ENCODE results near the gene MAPT.

MAPT gene

DNA sequence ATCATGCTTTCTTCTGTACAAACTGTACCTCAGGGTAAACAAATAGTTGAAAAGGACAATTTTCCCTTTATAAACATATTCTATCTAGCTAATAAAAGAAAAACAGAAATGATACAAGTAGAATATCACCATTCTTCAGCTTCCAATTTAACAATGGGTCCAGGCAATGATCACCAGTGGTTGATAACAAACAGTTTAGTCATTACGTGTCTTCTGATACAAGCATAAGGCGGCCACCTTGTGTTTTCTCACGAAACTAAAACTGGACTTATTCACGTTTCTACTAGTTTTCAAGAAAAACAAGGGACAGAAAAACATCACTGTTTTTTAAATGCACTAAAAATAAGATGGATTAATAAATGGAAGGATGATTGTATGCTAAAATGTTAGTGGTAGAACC lies 163.0 kb downstream of the MAPT start:
- DNase-seq (ENCODE audit: low read depth, low spot score), result no peak
- TF ChIP-seq, protein P1, sequence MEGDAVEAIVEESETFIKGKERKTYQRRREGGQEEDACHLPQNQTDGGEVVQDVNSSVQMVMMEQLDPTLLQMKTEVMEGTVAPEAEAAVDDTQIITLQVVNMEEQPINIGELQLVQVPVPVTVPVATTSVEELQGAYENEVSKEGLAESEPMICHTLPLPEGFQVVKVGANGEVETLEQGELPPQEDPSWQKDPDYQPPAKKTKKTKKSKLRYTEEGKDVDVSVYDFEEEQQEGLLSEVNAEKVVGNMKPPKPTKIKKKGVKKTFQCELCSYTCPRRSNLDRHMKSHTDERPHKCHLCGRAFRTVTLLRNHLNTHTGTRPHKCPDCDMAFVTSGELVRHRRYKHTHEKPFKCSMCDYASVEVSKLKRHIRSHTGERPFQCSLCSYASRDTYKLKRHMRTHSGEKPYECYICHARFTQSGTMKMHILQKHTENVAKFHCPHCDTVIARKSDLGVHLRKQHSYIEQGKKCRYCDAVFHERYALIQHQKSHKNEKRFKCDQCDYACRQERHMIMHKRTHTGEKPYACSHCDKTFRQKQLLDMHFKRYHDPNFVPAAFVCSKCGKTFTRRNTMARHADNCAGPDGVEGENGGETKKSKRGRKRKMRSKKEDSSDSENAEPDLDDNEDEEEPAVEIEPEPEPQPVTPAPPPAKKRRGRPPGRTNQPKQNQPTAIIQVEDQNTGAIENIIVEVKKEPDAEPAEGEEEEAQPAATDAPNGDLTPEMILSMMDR (IDR thresholded peaks at IDR 0.05; ENCODE audit: low read depth, low read length), result no peak
- in situ Hi-C loops (cut with HindIII; ENCODE audit: low sequenced_read_pairs), result no loop called here
- no peak overlapping the region for H3K4me3 ChIP-seq (ENCODE audit: low read depth, low read length)

DNA sequence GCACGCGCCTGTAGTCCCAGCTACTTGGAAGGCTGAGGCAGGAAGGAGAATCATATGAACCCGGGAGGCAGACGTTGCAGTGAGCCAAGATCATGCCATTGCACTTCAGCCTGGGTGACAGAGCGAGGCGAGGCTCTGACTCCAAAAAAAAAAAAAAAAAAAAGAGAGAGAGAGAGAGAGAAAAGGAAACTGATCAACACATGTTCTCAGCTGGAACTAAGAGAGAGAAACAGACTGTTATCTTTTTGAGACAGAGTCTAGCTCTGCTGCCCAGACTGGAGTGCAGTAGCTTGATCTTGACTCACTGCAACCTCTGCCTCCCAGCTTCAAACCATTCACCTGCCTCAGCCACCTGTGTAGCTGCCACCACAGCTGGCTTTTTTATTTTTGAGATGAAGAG lies 165.1 kb downstream of the MAPT start:
- no peak for DNase-seq (ENCODE audit: low read depth, low spot score)
- in situ Hi-C loops (cut with HindIII; ENCODE audit: low sequenced_read_pairs), result no loop called here
- no peak overlapping the region for H3K4me3 ChIP-seq (ENCODE audit: low read depth, low read length)
- TF ChIP-seq, protein P1 (IDR thresholded peaks at IDR 0.05; ENCODE audit: low read depth, low read length), result no peak

DNA sequence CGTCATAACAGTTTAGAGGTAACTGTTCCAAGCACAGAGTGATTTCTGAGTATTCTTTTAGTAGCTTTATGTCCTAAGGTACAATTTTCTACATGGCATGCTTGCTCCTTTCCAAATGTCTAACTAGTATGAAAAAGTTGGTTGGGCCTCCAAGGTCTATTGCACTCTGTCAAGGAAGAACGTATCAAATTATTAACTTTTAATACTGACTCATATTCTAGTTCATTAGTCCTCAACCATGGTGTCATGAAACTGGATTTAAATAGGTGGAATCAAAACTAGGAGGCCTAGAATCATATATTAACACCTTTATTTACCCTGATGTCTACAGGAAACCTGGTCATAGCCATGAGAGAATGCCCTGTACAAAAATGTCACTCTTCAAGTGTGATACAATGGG lies 166.1 kb downstream of the MAPT start:
- TF ChIP-seq, protein P1 (IDR thresholded peaks at IDR 0.05; ENCODE audit: low read depth, low read length), result no peak
- no peak overlapping the region for H3K4me3 ChIP-seq (ENCODE audit: low read depth, low read length)
- in situ Hi-C loops (cut with HindIII; ENCODE audit: low sequenced_read_pairs), result no loop called here
- DNase-seq (ENCODE audit: low read depth, low spot score), result no peak

DNA sequence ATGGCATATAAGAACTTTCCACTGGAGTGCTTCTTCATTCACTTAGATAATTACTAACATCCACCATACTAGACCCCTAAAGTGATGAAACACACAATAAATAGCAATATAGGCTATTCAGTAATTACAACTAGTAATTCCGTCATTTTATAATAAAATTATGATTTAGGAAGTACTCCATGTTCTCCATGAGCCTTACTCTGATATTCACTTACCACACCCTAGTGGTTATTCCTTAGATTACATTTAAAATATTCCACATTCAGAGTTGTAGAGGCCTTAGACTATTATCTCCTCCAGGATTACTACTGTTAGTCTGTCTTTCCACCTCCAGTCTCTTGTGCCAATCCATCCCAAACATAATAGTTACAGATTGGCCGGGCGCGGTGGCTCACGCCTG lies 167.1 kb downstream of the MAPT start:
- no peak overlapping the region for H3K4me3 ChIP-seq (ENCODE audit: low read depth, low read length)
- peak; percentile 23 for DNase-seq (ENCODE audit: low read depth, low spot score)
- TF ChIP-seq, protein P1 (IDR thresholded peaks at IDR 0.05; ENCODE audit: low read depth, low read length), result peak; percentile 18
- in situ Hi-C loops (cut with HindIII; ENCODE audit: low sequenced_read_pairs), result no loop called here

DNA sequence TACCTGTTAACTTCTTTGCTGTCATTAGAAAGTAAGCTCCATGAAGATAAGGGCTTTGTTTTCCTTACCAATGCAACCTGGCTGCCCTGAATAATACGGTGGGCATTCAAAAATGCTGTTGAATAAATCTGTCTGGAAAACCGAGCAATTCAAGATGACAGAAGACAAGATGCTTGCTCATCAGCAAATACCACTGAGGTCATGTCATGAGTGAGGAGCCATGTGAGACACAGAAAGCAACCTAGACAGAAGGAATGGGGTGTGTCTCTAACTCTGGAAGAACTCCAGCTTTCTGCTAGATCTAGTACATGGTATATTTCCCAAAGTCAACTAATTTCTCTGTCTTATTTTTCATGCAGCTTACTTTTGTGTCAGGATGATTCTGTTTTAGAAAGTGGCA lies 168.9 kb downstream of the MAPT start:
- peak; percentile 74 for DNase-seq (ENCODE audit: low read depth, low spot score)
- TF ChIP-seq, protein P1 (IDR thresholded peaks at IDR 0.05; ENCODE audit: low read depth, low read length), result no peak
- H3K4me3 ChIP-seq (ENCODE audit: low read depth, low read length), result no peak overlapping the region
- in situ Hi-C loops (cut with HindIII; ENCODE audit: low sequenced_read_pairs), result no loop called here

DNA sequence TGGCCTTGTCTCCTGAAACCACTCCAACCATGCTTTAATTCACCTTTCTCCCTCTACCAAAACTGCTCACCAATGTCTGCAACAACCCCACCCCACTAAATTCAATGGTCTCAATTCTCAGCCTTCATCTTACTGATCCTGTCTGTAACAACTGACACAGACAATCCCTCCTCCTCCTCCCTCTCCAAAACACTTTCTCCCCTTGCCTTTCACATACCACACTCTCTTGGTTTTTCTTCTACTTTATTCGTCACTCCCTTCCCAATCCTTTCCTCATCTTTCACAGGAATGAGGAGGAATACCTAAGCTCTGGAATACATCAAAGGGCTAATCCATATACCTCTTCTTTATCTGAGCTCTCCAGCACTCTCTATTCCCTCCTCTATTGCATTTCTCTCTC lies 170.1 kb downstream of the MAPT start:
- H3K4me3 ChIP-seq (ENCODE audit: low read depth, low read length), result no peak overlapping the region
- TF ChIP-seq, protein P1 (IDR thresholded peaks at IDR 0.05; ENCODE audit: low read depth, low read length), result no peak
- in situ Hi-C loops (cut with HindIII; ENCODE audit: low sequenced_read_pairs), result no loop called here
- no peak for DNase-seq (ENCODE audit: low read depth, low spot score)

DNA sequence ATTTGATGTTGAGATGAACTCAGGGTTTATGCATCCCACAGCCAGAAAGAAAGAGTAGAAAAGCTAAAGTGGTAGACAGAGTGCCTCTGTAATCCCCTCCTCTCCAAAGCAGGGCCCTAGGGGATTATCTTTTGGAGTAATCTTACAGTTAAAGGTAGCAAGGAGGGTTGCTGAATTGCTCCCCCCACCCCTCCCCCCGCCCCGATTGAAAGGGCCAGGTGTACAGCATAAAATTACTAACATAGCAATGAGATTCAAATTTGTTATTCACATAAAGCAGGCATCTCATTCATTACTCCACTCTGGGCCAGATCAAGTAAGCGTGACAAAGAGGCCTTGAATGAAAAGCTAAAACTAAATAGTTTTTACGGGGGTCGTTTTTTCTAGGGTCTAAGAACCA lies 177.4 kb downstream of the MAPT start:
- H3K4me3 ChIP-seq (ENCODE audit: low read depth, low read length), result no peak overlapping the region
- TF ChIP-seq, protein P1 (IDR thresholded peaks at IDR 0.05; ENCODE audit: low read depth, low read length), result no peak
- in situ Hi-C loops (cut with HindIII; ENCODE audit: low sequenced_read_pairs), result no loop called here
- DNase-seq (ENCODE audit: low read depth, low spot score), result no peak
